ACC112 (cell line): ENCODE data around the gene RPL38.
"Not testable (repeated sequence)": the region's sequence is repeated elsewhere in the genome, so short reads cannot be mapped to it uniquely, and the experiment has no call there.

Experiments
- H2AFZ ChIP-seq: fragments of 200-600 bp; sonication (generic); one replicate; pipeline ENCODE4 v1.6.0; 2017; ENCODE audit warnings: antibody characterized with exemption, low read length; ENCODE audit not compliant: unreplicated experiment
- H3K27ac ChIP-seq: fragments of 200-600 bp; sonication (generic); 2 replicates; pipeline ENCODE4 v1.5.1; 2014; ENCODE audit warnings: low read depth, mild to moderate bottlenecking, antibody characterized with exemption, low read length, moderate library complexity
- H3K27me3 ChIP-seq: fragments of 200-600 bp; sonication (generic); 2 replicates; pipeline ENCODE4 v1.6.1; 2014; ENCODE audit warnings: mild to moderate bottlenecking, antibody characterized with exemption, low read length, moderate library complexity, mixed read lengths; ENCODE audit not compliant: insufficient read depth
- H3K36me3 ChIP-seq: fragments of 200-600 bp; sonication (generic); 2 replicates; pipeline ENCODE4 v1.6.1; 2016; ENCODE audit warnings: mild to moderate bottlenecking, antibody characterized with exemption, low read length, moderate library complexity, mixed read lengths; ENCODE audit not compliant: insufficient read depth
- H3K4me1 ChIP-seq: fragments of 200-600 bp; sonication (generic); one replicate; pipeline ENCODE4 v1.6.1; 2016; ENCODE audit warnings: low read length, mixed read lengths; ENCODE audit not compliant: insufficient read depth, unreplicated experiment, control insufficient read depth
- H3K4me3 ChIP-seq: fragments of 200-600 bp; sonication (generic); 2 replicates; pipeline ENCODE4 v1.5.1; 2014; ENCODE audit warnings: mild to moderate bottlenecking, low read depth, low read length
- H3K79me2 ChIP-seq: fragments of 200-600 bp; sonication (generic); one replicate; pipeline ENCODE4 v1.6.0; 2016; ENCODE audit warnings: low read length; ENCODE audit not compliant: control insufficient read depth, unreplicated experiment, insufficient read depth

Gene RPL38

GRCh38 chr17:74185571-74186185 is 17.8 kb upstream of the RPL38 start:
- H2AFZ ChIP-seq, result no peak overlapping the region

DNA sequence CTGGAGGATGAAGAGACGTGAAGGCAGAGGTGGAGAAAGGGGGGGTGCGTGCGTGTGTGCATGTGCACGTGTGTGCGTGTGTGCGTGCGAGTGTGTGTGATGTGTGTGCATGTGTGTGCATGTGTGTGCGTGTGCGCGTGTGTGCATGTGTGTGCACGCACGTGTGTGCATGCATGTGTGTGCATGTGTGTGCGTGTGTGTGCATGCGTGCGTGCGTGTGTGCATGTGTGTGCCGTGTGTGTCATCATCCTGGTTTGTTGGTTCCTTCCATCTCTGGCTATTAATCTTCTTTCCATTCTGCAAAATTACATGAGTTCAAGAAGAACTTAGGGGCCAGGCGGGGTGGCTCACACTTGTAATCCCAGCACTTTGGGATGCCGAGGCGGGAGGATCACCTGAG is 17.0 kb upstream of the RPL38 start:
- H2AFZ ChIP-seq, result no peak overlapping the region
- H3K27me3 ChIP-seq, result peaks cover 44% of the 10 kb centered on the region
- H3K27ac ChIP-seq, result no peak overlapping the region
- H3K36me3 ChIP-seq, result no peaks in the 10 kb centered on the region
- H3K4me3 ChIP-seq, result no peak overlapping the region
- H3K4me1 ChIP-seq, result no peaks in the 10 kb centered on the region
- H3K79me2 ChIP-seq, result no peaks in the 10 kb centered on the region

More at GRCh38 chr17:74185571-74186185, 17.8 kb upstream of the RPL38 start:
- no peaks in the 10 kb centered on the region for H3K79me2 ChIP-seq
- no peak overlapping the region for H3K27ac ChIP-seq
- H3K27me3 ChIP-seq, result peaks cover 52% of the 10 kb centered on the region
- no peak overlapping the region for H3K4me3 ChIP-seq
- H3K4me1 ChIP-seq, result no peaks in the 10 kb centered on the region
- no peaks in the 10 kb centered on the region for H3K36me3 ChIP-seq

GRCh38 chr17:74187761-74188160 is 15.7 kb upstream of the RPL38 start:
- no peaks in the 10 kb centered on the region for H3K4me1 ChIP-seq
- no peak overlapping the region for H3K4me3 ChIP-seq
- H3K36me3 ChIP-seq, result no peaks in the 10 kb centered on the region
- peaks cover 33% of the 10 kb centered on the region for H3K27me3 ChIP-seq
- H3K79me2 ChIP-seq, result no peaks in the 10 kb centered on the region
- H3K27ac ChIP-seq, result no peak overlapping the region
- no peak overlapping the region for H2AFZ ChIP-seq

GRCh38 chr17:74188687-74189086 is 14.8 kb upstream of the RPL38 start:
- H3K4me1 ChIP-seq, result not testable (repeated sequence)
- H3K27me3 ChIP-seq, result peaks cover 29% of the 10 kb centered on the region

DNA sequence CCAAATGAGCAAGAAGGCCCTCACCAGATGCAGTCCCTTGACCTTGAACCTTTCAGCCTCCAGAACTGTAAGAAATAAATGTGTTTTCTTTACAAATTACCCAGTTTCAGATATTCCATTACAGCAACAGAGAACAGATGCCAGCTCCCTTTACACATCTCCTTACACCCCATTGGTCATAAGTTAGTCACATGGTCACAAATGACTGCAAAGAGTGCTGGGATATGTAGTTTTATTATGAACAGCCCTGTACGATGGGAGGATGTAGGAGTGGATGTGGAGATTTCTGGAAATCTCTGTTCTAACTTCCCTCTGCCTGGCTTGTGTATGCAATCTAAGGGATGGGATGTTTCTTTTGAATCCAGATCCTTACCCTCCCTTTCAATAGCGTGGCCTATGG is 13.3 kb upstream of the RPL38 start:
- Histone ChIP-seq H3K27ac (no peak overlapping the region), H3K79me2 (no peaks in the 10 kb centered on the region), H3K36me3 (no peaks in the 10 kb centered on the region), H3K27me3 (peaks cover 41% of the 10 kb centered on the region), H2AFZ (no peak overlapping the region), H3K4me3 (no peak overlapping the region), H3K4me1 (no peaks in the 10 kb centered on the region)

More at GRCh38 chr17:74188687-74189086, 14.8 kb upstream of the RPL38 start:
- H3K79me2 ChIP-seq, H3K27ac ChIP-seq, H3K36me3 ChIP-seq, H2AFZ ChIP-seq, H3K4me3 ChIP-seq: not testable (repeated sequence)

DNA sequence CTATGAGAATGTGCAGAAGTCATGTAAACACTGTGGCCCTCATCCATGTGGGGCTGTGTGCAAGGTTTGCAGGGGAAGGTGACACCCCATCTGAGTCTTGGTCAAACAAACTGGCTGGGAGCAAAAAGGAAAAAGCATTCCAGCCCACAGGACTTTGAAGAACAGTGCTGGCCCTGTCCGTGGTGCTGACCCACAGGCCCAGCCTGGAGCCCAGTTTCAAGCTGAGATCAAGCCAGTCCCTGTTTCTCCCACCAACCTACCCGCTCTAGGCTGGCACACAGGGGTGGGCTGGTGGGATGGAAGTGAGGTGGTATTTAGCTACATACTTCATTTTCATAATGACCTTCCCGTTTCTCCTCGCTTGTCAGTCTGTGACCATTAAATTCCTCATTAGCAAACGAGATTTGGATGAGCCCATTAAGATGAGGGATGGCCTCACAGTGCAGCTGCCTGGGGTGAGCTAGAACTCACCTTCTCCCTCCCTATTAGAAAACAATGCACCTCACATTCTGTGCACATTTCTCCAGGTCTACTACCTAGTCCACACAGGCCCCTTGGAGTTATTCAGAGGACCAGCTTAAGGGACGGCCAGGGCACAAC is 12.6 kb upstream of the RPL38 start:
- Histone ChIP-seq H3K27me3 (peaks cover 43% of the 10 kb centered on the region), H3K36me3 (no peaks in the 10 kb centered on the region), H3K4me1 (no peaks in the 10 kb centered on the region), H2AFZ (no peak overlapping the region), H3K79me2 (no peaks in the 10 kb centered on the region), H3K27ac (no peak overlapping the region), H3K4me3 (no peak overlapping the region)

DNA sequence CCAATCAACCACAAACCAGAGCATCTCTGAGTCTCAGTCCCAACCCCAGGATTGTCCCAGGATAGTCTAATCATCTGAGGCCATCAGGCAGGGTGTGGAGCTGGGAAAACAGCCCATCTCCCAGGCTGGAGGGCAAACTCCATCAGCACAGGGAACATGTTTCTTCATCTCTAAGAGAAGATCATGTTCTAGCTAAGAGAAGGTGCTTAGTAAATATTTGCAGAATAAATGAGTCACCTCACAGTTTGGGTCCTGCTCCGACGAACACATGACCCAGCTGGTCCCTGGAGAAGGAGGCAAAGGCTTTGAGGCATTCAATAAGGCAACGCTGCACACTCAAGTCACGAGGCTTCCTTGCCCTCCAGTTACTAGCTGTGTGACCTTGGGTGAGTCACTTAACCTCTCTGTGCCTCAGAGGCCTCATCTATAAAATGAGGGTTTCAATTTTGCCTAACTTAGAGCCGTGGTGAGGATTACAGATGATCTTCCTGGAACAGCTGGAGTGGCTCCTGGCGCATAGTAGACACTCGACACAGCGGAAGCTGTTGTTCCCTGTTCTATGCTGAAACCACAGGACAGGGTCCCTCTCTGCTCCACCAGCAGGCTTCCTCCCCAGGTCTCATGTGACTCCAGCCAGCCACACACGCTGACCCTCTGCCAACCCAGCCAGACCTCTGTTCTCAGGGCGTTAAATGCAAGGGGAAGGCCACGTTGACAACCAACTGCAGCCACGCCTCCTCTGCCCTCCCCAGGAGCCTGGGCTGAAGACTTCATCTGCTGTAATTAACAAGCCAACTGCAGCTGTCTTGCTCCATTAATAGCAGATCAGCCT is 10.3 kb upstream of the RPL38 start:
- Histone ChIP-seq H3K27ac (no peak overlapping the region), H2AFZ (no peak overlapping the region), H3K4me3 (no peak overlapping the region), H3K79me2 (no peaks in the 10 kb centered on the region), H3K36me3 (no peaks in the 10 kb centered on the region), H3K27me3 (peaks cover 53% of the 10 kb centered on the region), H3K4me1 (no peaks in the 10 kb centered on the region)

GRCh38 chr17:74194682-74195081 is 8.8 kb upstream of the RPL38 start:
- peaks cover 57% of the 10 kb centered on the region for H3K27me3 ChIP-seq
- H3K4me1 ChIP-seq, result no peaks in the 10 kb centered on the region
- no peak overlapping the region for H2AFZ ChIP-seq
- H3K4me3 ChIP-seq, result no peak overlapping the region
- H3K79me2 ChIP-seq, result no peaks in the 10 kb centered on the region
- no peaks in the 10 kb centered on the region for H3K36me3 ChIP-seq
- H3K27ac ChIP-seq, result no peak overlapping the region

- no peak overlapping the region for H3K27ac ChIP-seq
- H3K27me3 ChIP-seq, result peaks cover 76% of the 10 kb centered on the region
- H3K79me2 ChIP-seq, result no peaks in the 10 kb centered on the region
- no peak overlapping the region for H3K4me3 ChIP-seq
- H2AFZ ChIP-seq, result no peak overlapping the region
- H3K36me3 ChIP-seq, result no peaks in the 10 kb centered on the region
- no peaks in the 10 kb centered on the region for H3K4me1 ChIP-seq
Observed at GRCh38 chr17:74196541-74197317, 6.7 kb upstream of the RPL38 start.

DNA sequence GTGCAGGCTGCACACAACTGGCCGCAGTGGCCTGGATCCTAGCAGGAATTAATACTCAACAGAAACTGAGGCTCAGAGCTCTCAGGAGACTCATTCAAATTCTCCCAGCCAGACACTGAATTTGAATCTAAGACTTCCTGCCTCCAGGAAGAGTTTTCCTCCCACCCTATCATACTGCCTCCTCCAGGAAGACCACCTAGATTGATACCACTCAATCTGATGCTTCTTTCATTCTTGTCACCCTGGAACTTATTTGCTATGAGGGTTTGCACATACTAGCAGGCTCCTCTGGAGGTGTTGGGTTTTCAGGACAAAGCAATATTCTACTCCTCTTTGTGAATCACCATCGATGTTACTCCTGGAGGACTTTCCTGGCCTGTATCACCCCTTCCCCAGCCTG is 5.7 kb upstream of the RPL38 start:
- H3K79me2 ChIP-seq, result no peaks in the 10 kb centered on the region
- H3K4me3 ChIP-seq, result no peak overlapping the region
- no peaks in the 10 kb centered on the region for H3K36me3 ChIP-seq
- peaks cover 87% of the 10 kb centered on the region for H3K27me3 ChIP-seq
- H3K27ac ChIP-seq, result no peak overlapping the region
- no peaks in the 10 kb centered on the region for H3K4me1 ChIP-seq
- no peak overlapping the region for H2AFZ ChIP-seq
